ENCODE measurements around the gene MAST4.

DNA sequence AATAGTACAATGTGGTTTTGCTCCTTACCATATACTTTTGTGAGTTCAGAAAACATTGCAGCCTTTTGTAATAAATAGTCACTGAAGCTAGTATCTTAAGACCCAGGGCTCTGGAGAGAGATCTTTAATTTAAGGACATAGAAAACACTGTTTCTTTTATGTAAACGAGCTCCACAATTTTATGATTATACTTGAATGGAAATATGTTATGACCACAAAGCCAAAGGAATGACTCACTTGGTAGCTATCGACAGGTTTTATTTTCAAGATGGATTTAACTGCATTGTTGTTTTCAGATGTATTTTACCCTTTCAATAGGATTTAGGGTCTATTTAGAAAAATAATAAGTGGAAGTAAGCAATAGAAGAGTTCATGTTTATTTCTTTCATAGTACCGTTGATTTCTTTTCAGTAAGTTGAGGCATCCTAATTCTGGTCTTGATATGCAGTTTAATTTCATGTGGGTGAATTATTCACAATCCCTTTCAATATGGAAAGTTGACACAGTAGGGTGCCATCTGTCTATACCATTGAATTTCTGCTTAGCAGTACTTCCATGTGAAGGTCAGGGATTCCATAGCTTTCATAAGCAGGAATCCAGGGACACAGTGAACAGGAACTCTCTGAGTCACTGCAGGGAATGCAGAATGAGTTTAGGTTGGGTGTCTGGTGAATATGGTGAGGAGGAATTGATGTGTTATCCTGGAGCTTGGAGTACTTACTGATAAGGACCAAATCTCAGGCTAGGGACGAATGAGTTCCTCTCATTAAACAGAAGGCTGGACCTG, 442.8 kb downstream of the MAST4 start:
- TF ChIP-seq, protein P1, sequence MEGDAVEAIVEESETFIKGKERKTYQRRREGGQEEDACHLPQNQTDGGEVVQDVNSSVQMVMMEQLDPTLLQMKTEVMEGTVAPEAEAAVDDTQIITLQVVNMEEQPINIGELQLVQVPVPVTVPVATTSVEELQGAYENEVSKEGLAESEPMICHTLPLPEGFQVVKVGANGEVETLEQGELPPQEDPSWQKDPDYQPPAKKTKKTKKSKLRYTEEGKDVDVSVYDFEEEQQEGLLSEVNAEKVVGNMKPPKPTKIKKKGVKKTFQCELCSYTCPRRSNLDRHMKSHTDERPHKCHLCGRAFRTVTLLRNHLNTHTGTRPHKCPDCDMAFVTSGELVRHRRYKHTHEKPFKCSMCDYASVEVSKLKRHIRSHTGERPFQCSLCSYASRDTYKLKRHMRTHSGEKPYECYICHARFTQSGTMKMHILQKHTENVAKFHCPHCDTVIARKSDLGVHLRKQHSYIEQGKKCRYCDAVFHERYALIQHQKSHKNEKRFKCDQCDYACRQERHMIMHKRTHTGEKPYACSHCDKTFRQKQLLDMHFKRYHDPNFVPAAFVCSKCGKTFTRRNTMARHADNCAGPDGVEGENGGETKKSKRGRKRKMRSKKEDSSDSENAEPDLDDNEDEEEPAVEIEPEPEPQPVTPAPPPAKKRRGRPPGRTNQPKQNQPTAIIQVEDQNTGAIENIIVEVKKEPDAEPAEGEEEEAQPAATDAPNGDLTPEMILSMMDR (optimal IDR thresholded peaks at IDR 0.05 in 1 of 3, IDR thresholded peaks at IDR 0.05 in 1 of 3, conservative IDR thresholded peaks at IDR 0.05 in 1 of 3; ENCODE audit: extremely low read depth in 1 of 3, insufficient read depth in 2 of 3, low read length in 3 of 3), result no peak
- TF ChIP-seq EZH2 (IDR thresholded peaks at IDR 0.05; ENCODE audit: low read length), result no peak

Data from keratinocyte (primary cell).